HK-2 (cell line): Measurements from ENCODE around the gene NHS.

Experiments used
- DNase-seq: peaks from one replicate; pipeline ENCODE4 v3.0.0-alpha.2; 2018; ENCODE audit not compliant: unreplicated experiment

Gene NHS

DNA sequence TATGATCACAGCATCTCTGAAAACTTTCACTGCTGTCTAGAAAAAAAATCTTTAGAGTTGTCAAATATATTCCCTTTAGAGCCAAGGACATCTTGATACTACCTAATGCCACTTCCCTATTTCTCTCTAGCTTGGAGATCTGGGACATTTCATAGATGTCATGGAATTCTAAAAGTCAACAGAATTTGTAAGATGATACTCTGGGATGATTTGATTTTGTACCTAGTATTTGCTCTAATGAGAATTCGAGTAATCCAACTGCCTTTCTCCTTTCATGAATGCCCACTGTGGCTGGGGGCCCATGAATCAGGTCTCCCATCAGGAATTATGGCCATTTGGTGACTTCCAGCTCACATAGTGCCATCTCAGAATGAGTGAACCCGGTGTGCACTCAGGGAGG lies 73.2 kb downstream of the NHS start:
- no peak for DNase-seq

DNA sequence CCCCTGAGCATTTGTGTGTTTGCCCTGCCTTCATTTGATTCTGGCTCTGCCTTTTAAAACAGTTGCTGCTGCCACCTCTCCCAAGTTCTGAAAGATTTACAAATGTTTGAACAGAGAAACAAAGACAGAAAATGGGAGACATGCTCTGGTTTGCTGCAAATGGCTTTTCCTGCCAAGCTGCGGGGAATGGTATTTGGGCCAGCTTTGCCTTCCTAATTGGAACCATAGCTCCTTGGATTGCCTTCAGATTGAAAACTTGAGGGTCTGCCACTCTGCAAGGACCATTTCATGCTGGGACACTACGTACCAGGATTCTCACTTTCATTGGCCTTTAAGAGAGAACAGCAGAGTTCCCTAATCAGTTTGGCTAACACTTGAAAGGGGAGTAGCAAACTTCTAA lies 74.9 kb downstream of the NHS start:
- DNase-seq, result no peak

DNA sequence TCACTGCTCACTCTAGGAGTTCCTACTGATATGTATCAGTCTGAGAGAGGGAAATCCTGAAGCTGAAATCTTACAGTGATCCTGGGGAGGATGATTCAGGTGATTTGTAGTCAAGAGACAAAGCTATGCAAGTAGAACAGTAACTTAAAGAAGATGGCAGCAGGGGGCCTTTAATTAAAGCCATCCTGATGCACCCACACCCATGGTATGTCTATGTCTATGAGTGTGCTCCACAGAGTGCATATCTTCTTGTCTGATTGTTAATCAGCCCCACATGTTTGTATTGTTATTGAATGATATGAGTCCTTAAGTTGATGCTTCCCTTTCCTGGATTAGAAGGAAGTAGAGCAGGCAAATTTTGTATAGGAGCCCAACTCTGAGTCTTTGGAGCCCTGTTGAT lies 78.8 kb downstream of the NHS start:
- no peak for DNase-seq

DNA sequence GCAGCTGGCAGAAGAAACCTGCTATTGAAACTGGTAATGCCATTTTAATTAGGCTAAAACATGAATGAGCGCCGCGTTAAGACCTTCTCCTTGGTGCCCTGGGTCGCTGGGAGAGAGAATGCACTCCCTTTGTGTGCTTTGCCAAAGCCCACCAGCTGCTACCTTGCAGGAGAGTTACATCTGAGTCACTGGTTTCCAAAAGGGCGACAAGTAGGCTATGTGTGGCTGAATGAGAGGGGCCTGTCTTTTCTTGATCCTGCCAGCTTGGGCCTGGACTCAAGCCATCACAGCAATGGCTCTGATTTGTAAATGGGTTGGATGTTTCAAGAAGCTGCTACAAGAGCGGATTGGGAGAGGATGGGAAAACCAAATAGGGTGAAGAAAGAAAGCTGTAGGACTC lies 81.5 kb downstream of the NHS start:
- no peak for DNase-seq

DNA sequence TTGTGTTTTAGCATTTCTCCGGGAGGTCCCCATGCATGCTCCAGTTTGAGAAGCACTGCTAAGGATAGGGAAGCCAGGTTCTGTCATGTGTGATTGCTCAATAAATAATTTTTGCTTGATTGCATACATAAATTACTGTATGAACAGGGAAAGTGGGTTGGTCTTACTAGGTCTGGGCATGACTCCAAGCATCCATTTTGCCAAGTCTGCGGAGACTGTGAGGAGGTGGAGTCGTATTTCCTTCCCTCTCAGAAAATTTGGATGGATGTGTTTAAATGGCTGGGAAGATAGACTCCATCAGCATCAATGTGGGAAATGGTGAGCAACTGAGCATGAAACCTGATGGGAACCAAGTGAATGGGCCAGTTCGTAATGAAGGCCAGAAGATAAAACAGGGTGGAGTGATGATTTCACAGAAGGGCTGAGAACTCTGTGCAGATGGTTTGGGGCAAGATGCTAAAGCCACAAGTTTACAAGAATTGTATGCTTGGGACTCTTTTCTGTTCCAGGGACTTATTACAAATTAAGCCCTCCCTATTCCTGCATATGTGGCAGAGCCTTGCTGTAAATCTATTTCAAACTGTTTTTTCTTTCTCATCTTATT lies 84.1 kb downstream of the NHS start:
- DNase-seq, result no peak

DNA sequence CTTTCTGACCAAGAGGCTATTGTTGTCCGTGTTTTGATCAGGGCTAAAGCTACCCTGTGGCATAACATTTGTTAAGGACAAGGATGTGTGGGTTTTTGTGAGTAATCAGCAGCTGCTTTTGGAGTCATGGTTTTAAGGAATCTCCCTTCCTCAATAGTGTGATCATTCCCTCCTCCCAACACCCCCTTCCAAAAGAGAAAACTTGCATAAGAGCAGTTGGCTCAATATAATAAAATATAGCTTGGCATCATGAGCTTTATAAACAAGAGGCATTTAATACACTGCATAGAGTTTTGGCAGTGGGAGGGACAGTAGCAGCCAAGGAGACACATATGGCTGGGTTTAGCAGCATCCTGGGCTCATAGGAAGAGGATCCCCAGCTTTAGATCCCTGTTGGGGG lies 84.7 kb downstream of the NHS start:
- DNase-seq, result no peak

DNA sequence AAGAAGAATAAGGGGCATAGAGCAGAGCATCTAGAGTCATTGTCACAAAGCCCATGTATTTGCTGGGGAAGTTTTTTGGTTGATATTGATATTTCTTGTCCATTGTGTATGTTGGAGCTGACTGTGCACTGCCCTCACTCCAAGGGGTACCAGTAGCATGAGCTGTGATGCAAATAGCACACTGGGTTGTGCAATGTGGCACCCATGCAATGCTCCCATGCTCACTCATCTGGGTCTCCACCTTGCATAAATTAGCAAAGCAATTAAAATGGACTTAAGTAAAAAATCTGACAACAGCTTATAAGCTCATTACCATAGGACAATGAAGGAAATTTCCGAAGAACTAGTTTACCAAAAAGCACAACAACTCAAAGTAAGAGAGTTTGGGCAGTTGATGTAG lies 87.9 kb downstream of the NHS start:
- no peak for DNase-seq

DNA sequence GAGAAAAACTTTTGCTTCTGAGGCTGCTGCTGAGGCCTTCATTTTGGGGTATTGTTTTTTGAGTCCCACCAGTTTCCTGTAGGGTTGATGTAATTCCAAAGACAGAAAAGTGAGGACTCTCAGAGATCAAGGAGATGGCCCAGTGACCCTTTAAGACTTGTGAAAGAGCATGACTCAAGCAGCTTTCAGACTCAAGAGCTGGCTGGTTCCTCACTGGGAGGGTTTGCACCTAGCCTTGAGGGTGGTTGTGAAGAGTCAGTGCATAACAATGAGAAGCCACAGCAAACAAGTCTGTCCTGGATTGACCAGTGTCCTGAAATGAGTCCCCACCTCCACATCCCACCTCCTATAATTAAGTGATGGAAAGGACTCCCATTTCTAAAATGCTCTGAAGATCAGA lies 89.2 kb downstream of the NHS start:
- no peak for DNase-seq

DNA sequence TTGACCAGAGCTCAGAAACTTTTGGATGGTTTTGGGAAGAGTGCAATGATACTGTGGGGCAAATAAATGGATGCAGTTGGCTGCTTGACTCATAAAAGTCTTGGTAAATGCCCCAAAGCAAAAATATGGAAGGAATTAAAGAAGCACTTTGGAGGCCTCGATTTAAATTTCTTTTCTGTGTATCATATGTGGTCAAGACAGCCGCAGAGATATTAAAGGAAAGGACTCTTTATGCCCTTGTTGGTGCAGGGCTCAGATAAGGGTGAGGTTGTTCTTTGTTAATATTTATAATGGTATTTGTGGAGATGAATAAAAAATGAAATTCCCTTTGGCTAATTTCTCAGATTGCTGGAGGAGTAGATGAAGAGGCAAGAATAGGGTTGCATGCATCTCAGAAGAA lies 90.2 kb downstream of the NHS start:
- no peak for DNase-seq

DNA sequence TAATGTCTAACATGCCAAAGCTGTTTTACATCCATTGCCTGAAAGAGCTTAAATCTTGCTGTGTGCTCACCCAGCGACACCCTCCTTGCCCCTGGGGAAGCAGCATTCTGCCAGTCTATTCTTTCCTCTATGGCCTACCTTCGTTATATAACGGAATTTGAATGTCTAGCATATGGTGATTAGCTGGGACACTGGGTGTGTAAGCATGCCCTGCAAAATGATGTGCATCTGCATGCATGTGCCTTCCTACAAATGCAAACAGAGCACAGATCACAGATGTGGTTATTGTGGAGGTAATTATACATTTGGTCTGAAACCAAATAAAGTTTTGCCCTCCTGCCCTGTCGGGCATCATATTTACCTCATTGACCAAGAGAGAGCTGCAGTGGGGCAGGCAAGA lies 90.8 kb downstream of the NHS start:
- no peak for DNase-seq

DNA sequence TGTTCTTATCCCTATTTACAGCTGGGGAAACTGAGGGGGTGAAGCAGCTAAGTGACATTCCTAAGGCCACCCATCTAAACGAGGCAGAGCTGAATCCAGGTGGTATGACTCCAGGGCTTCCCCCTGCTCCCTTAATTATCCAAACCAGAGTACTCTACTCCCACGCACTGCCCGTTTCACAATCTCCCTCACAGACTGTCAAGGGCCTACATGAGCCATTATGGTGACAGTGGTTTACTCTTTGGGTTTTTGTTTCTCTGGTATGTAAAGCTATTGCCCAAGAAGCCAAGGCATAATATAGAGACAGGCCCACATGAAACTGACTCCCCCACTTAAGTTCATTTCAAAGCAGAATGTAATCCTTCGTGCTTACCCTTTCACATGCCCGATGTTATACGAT lies 95.1 kb downstream of the NHS start:
- no peak for DNase-seq

DNA sequence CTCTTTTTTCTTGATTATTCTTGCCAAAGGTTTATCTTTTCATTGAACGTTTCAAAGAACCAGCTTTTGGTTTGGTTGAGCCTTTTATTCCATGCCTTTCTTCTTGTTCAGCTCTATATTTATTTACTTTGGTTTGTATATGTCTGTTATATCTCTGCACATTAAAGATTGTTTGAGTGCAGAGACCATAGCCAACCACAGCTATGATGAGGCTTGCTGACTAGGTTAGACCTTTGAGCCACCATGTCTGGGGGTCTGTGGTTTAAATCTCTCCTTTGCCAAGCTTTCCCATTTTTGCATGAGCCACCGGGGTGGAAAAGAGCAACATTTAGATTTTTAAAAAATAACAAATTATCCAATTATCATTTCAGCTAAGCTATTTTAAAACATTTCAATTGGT lies 96.1 kb downstream of the NHS start:
- DNase-seq, result no peak

DNA sequence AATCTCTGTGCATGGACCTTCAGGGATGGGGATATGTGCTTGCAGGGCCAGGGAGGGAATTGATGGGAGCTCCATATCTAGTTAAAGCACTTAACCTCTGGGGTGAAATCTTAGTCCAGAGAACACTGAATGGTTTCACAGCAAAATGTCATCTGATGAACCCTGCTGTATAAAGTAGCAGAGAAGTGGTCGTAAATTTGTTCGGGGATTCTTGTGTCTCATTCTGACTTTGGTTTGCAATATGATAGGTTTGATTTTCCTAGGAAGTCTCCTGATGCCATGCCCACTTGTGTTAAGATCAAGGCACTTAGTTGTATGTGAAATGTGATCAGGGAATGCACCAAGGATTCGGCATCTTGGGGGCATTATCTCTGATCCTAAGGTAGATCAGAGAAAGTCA lies 96.9 kb downstream of the NHS start:
- no peak for DNase-seq

DNA sequence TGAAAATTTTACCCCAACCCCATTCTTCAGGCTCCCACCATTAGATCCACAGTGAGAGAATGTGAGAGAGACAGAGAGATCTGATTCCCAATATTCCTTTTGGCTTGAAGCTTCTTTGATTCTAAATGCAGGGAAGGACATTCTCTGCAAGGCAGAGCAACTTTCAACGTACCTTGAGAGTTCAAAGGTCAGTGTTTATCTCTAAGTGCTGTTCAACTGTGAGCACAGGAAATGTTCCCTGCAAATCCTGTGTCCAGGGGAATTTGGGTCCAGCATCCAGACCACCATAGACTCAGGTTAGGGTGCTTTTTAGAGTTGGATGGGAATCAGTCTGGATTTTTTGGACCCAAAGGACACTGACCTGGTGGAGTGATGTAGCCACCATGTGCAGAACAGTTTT lies 97.4 kb downstream of the NHS start:
- no peak for DNase-seq

DNA sequence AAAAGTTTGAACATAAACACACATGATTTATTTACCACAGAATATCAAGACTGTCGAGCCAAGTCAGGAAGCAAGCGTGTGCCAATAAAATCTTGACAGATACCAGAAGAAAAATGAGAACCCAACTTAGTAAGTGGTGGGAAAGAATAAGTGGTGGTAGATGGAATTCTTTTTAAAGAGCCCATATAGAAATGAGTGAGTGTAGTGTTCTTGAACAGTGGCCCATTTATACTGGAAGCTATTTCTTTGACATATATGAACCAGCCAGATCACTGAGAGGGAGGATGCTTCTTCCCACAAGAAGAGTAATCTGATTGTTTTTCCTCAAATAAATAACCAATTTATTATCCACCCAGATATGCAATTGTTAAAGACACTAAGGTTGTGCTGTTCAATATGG lies 98.0 kb downstream of the NHS start:
- no peak for DNase-seq

DNA sequence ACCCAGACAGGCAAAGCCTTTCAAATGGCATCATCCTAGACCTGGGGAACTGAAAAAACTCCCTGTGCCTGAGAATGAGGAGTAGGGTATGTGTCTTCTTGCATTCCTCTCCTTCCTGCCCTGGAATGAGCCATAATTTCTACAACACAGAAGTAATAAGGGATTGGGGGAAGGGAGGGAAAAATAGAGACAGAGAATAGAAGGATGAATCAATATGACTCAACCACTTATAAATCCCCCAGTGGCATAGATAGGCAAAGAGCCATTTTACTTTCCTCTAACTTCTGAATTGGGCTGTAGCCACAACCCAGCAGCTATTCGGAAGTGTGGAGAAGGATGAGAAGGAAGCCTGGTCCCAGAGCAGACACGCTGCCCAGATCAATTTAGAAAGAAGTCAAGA lies 99.9 kb downstream of the NHS start:
- DNase-seq, result no peak

DNA sequence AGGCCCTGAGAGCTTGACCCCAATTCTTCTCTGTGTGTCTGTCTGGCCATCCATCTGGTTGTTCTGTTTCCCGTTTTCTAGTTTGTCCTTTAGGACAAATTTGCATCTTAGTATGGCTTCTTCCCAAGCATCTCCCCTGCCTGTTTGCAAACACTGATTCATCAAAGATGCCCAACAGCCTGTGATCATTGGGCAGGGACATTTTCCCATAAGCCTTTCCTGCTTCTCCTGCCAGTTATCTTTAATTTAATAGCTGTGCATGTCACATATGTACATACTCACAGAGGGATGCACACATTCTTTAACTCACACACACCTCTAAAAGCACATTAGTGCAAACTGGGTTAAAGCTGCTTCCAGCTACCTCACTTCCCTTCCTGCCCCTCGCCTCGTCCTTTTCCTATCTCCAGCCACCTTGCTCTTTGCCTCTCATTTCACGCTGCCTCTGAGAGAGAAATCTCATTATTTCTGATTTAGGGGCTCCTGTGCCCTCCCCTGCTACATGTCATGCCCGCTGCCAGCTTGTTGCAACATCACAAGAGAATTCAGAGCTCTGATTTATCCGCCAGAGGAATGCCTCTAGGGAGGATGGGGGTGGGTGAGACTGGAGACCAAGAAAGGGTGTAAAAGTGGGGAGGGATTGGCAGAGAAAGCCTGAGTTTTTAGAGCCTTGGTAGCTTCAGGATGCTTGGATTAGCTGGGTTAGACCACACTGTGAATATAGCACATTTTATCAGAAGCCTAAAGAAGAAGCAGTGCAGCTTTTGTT lies 100.6 kb downstream of the NHS start:
- DNase-seq, result no peak

DNA sequence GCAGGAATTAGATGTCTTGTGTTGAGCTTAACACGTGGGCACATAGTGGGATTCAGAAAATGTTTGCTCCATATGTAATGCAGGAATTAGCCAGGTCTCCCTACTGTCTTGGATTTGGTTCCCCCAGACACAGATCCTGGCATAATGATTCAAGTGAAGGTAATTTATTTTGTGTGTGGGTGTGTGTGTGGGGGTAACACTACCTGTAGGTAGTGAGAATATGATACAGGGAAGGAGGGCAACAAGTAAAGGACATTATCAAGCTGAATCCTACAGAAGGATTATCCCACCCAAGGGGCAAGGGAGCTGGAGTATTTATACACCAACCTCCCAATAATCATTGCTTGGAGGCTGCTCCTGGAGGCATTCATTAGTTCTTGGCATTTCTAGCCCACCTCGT lies 101.4 kb downstream of the NHS start:
- DNase-seq, result no peak

DNA sequence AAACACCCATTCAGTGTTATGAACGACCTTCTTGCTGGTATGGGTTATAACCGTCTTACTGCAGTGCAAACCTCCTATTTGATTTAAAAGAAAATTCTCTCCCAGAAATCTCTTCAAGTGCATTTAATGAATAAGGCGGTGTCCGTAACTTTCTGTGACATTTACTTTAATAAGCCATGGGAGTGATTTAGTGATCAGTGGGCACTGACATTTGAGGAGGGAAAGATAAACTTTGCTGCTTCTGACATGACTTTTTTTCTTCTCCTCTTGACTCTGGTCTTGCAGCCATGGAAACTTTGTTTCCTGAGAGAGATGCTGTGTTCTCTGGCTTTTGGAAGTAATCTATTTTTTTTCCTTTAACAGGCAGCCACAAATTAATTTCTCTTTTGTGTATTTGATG lies 106.1 kb downstream of the NHS start:
- DNase-seq, result no peak

DNA sequence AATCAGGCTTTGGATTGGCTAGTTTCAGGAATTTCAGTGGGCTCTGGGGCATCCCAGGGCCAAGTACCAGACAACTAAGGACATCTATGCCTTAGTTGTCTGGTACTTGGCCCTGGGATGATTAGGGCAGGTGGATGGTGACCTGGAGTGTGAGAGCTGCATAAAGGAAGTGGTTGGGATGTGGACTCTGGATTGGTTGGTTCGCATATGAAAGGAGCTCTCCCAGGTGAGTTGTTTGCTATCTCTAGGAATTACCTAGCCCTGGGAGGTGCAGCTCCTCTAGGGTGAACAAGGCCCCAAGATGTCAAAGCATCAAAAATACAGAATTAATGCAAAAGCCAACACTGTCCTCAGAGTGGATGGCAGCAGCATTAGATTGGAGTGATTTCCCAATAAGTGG lies 109.6 kb downstream of the NHS start:
- no peak for DNase-seq

DNA sequence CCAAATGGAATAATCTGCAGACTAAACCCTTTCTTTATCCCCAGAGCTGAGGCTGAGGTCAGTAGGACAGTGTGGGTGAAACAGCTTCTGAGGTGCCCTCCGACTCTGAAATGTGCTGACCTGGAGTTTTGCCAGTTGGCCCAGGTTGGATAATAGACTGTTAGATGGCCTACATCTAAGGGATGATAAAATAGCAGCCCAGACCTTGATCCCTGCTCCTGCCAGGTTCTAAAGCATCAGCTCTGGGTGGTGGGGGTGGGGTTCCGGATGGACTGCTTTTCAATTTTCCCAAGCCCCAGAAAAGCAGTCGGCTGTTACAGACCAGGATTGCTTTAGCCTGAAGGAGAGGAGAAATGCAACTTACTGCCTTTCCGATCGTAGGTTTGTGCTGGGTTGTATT lies 110.4 kb downstream of the NHS start:
- DNase-seq, result no peak

DNA sequence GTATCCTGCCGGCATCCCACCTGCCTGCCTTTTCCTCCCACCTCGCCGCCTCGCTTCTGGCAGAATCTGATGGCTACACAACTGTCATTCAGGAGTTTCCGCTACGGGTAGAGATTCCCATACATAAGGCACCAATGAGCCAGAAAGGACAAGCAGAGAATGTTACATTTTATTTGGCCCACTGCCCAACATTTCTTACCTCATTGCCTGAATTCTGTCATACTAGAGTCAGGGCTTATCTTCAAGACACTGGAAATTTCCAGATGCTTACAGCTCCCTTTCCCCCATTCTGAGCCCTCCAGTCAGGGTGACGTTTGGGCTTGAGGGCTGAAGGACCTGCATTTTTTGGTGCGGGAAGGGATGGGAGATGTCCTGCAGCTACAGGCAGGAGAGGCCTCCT lies 113.0 kb downstream of the NHS start:
- no peak for DNase-seq

DNA sequence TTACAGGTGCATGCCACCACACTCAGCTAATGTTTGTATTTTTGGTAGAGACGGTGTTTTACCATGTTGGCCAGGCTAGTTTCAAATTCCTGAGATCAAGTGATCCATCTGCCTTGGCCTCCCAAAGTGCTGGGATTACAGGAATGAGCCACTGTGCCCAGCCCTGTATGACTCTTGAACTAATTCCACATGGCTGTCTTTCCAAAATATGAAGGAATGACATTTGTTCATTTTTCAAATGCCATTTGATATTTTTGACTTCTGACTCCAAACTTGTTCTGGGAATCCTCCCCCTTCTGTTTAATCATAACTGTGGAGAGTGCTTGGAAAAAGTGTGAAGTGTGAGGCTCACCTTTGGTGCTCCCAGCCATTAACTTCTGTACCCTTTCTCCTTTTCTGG lies 119.2 kb downstream of the NHS start:
- no peak for DNase-seq

DNA sequence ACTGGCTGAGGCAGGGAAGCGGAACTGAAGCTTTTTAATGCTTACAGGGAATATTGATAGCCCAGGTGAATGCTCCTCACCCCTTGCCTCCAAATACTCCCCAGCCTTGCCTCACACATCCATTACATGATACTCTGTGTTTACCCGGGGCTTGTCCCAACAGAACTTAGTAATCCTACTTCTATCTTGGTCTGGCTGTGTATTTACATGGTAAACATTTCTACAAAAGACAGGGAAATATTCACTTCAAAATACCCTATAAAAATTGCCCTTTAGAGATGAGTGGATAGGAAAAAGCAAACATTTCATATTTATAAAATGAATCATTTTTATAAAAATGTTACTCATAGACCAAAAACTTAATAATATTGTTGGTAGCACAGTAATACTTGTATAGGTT lies 120.1 kb downstream of the NHS start:
- no peak for DNase-seq
